ENCODE measurements around the gene IGFBP3.

- TF ChIP-seq CTCF (CRISPR knock-in tag; IDR thresholded peaks at IDR 0.05) (no peak), MXI1 (IDR thresholded peaks at IDR 0.05; ENCODE audit: borderline replicate concordance, low read depth, low read length) (no peak), POLR2AphosphoS5 (IDR thresholded peaks at IDR 0.05; ENCODE audit: low read depth, low read length) (no peak), TBL1XR1 (IDR thresholded peaks at IDR 0.05; ENCODE audit: borderline replicate concordance, low read length, partially characterized antibody) (no peak), POLR2A (IDR thresholded peaks at IDR 0.05; ENCODE audit: insufficient read depth in 1 of 2, low read depth in 2 of 2, low read length in 2 of 2) (no peak), EZH2 (conservative IDR thresholded peaks at IDR 0.05; ENCODE audit: low read depth, low read length) (no peak), CREB1 (IDR thresholded peaks at IDR 0.05) (no peak), CREB1 (CRISPR knock-in tag; IDR thresholded peaks at IDR 0.05) (no peak)
- TF ChIP-seq, protein P1, sequence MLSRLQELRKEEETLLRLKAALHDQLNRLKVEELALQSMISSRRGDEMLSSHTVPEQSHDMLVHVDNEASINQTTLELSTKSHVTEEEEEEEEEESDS (CRISPR knock-in tag; IDR thresholded peaks at IDR 0.05; ENCODE audit: borderline replicate concordance), result no peak
- TF ChIP-seq, protein P2, sequence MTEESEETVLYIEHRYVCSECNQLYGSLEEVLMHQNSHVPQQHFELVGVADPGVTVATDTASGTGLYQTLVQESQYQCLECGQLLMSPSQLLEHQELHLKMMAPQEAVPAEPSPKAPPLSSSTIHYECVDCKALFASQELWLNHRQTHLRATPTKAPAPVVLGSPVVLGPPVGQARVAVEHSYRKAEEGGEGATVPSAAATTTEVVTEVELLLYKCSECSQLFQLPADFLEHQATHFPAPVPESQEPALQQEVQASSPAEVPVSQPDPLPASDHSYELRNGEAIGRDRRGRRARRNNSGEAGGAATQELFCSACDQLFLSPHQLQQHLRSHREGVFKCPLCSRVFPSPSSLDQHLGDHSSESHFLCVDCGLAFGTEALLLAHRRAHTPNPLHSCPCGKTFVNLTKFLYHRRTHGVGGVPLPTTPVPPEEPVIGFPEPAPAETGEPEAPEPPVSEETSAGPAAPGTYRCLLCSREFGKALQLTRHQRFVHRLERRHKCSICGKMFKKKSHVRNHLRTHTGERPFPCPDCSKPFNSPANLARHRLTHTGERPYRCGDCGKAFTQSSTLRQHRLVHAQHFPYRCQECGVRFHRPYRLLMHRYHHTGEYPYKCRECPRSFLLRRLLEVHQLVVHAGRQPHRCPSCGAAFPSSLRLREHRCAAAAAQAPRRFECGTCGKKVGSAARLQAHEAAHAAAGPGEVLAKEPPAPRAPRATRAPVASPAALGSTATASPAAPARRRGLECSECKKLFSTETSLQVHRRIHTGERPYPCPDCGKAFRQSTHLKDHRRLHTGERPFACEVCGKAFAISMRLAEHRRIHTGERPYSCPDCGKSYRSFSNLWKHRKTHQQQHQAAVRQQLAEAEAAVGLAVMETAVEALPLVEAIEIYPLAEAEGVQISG (CRISPR knock-in tag; IDR thresholded peaks at IDR 0.05), result no peak
These were observed 34.0 kb downstream of the IGFBP3 start for GRCh38 chr7:45886931-45887667.

Data from HepG2 (cell line).